H1 (cell line): ENCODE data around the gene ZDHHC11. TPM values are rescaled to one million over a fixed set of nuclear protein-coding genes. Genes with fewer than 3 reads are reported as not detected.

ENCODE experiments used
- EGR1 ChIP-seq: IDR thresholded peaks from 2 replicates; pipeline ENCODE4 v1.6.1; 2011; ENCODE audit warnings: low read depth, low read length, borderline replicate concordance
- EP300 ChIP-seq, 2 experiments: IDR thresholded peaks; 1 replicate in 1 of 2; 2 replicates in 1 of 2; pipeline ENCODE4 v1.6.1; 2011 to 2012; ENCODE audit warnings: low read depth in 2 of 2, low read length in 2 of 2, mild to moderate bottlenecking in 2 of 2, borderline replicate concordance in 1 of 2, inconsistent platforms in 1 of 2, moderate library complexity in 1 of 2
- JUND ChIP-seq: IDR thresholded peaks from 2 replicates; pipeline ENCODE4 v1.6.1; 2011; ENCODE audit warnings: mild to moderate bottlenecking, improper control_type of control experiment, low read length
- SIN3A ChIP-seq, 2 experiments: IDR thresholded peaks in 1 of 2; conservative IDR thresholded peaks in 1 of 2; 2 replicates each; pipeline ENCODE4 v1.6.1; 2011 to 2012; ENCODE audit warnings: low read length in 2 of 2, improper control_type of control experiment in 1 of 2, low read depth in 1 of 2, mild to moderate bottlenecking in 1 of 2
- polyA plus RNA-seq, 7 experiments: library from polyadenylated mRNA; depleted of rRNA in 3 of 7; stranded (reverse) in 5 of 7; unstranded in 2 of 7; fragments of >200 nt in 5 of 7; fragments of 200-250 nt in 2 of 7; gene quantifications; 1 replicate in 5 of 7; 2 replicates in 1 of 7; 4 replicates in 1 of 7; pipeline versions ENCODE4 v1.2.1 to v1.2.3, GENCODE V29; 2011 to 2013; ENCODE audit warnings: missing spikeins in 2 of 7, mixed read lengths in 2 of 7
- total RNA-seq: library from RNA; stranded (reverse); fragmentation: NEBNext Ultra II Directional; extraction: Animal tissue kit (Norgen Biotek cat#: 25700); gene quantifications from 2 replicates; pipeline ENCODE4 v1.2.1, GENCODE V29; 2021
- TF ChIP-seq, protein P1 (sequence below), 3 experiments: IDR thresholded peaks; 1 replicate in 2 of 3; 2 replicates in 1 of 3; pipeline versions ENCODE4 v1.5.1 to v1.6.1; 2011; ENCODE audit warnings: low read length in 3 of 3, mild to moderate bottlenecking in 3 of 3, inconsistent platforms in 2 of 3, low read depth in 1 of 3, moderate library complexity in 1 of 3; ENCODE audit not compliant: insufficient read depth in 1 of 3; ENCODE audit errors: control extremely low read depth in 1 of 3
- TF ChIP-seq, protein P2 (sequence below): IDR thresholded peaks from 2 replicates; pipeline ENCODE4 v1.6.1; 2012; ENCODE audit warnings: low read length, inconsistent platforms

ZDHHC11 gene
- total and polyA plus RNA-seq, 2 of the 8 experiments (the other 6 are each of a cell fraction or from before 2014, with no cell fraction given) = 4.7 to 16.6 TPM

DNA sequence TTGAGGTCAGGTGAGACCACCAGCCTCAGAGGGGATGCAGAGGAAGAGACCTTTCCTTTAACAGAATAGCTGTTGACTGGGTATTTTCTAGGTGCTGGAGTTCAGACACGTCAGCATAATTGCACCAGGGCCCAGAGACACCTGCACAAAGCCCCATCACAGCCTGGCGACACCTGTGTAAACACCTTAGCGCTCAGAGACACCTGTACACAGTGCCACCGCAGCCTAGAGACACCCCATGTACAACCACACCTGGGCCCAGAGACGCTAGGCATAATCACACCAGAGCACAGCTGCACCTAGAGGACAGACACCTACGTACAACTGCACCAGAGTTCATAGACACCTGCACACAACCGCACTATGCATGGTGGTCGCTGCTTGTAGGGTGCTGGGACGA is 42.9 kb upstream of the ZDHHC11 start (continued):
- TF ChIP-seq, protein P1, sequence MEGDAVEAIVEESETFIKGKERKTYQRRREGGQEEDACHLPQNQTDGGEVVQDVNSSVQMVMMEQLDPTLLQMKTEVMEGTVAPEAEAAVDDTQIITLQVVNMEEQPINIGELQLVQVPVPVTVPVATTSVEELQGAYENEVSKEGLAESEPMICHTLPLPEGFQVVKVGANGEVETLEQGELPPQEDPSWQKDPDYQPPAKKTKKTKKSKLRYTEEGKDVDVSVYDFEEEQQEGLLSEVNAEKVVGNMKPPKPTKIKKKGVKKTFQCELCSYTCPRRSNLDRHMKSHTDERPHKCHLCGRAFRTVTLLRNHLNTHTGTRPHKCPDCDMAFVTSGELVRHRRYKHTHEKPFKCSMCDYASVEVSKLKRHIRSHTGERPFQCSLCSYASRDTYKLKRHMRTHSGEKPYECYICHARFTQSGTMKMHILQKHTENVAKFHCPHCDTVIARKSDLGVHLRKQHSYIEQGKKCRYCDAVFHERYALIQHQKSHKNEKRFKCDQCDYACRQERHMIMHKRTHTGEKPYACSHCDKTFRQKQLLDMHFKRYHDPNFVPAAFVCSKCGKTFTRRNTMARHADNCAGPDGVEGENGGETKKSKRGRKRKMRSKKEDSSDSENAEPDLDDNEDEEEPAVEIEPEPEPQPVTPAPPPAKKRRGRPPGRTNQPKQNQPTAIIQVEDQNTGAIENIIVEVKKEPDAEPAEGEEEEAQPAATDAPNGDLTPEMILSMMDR (IDR thresholded peaks at IDR 0.05; ENCODE audit: control extremely low read depth in 1 of 3, insufficient read depth in 1 of 3, low read depth in 1 of 3, low read length in 3 of 3) = no peak
- TF ChIP-seq EP300 (IDR thresholded peaks at IDR 0.05; ENCODE audit: borderline replicate concordance in 1 of 2, low read depth in 2 of 2, low read length in 2 of 2) (no peak), SIN3A (conservative IDR thresholded peaks at IDR 0.05 in 1 of 2, IDR thresholded peaks at IDR 0.05 in 1 of 2; ENCODE audit: low read depth in 1 of 2, low read length in 2 of 2) (no peak), JUND (no peak), EGR1 (no peak)
- TF ChIP-seq, protein P2, sequence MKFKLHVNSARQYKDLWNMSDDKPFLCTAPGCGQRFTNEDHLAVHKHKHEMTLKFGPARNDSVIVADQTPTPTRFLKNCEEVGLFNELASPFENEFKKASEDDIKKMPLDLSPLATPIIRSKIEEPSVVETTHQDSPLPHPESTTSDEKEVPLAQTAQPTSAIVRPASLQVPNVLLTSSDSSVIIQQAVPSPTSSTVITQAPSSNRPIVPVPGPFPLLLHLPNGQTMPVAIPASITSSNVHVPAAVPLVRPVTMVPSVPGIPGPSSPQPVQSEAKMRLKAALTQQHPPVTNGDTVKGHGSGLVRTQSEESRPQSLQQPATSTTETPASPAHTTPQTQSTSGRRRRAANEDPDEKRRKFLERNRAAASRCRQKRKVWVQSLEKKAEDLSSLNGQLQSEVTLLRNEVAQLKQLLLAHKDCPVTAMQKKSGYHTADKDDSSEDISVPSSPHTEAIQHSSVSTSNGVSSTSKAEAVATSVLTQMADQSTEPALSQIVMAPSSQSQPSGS = no peak
